LoVo (cell line): Measurements from ENCODE around the gene PPP1R1B.

ENCODE experiments used
- DNase-seq: peaks from one replicate; pipeline ENCODE4 v3.0.0-alpha.2; 2016; ENCODE audit warnings: low spot score

Gene PPP1R1B

DNA sequence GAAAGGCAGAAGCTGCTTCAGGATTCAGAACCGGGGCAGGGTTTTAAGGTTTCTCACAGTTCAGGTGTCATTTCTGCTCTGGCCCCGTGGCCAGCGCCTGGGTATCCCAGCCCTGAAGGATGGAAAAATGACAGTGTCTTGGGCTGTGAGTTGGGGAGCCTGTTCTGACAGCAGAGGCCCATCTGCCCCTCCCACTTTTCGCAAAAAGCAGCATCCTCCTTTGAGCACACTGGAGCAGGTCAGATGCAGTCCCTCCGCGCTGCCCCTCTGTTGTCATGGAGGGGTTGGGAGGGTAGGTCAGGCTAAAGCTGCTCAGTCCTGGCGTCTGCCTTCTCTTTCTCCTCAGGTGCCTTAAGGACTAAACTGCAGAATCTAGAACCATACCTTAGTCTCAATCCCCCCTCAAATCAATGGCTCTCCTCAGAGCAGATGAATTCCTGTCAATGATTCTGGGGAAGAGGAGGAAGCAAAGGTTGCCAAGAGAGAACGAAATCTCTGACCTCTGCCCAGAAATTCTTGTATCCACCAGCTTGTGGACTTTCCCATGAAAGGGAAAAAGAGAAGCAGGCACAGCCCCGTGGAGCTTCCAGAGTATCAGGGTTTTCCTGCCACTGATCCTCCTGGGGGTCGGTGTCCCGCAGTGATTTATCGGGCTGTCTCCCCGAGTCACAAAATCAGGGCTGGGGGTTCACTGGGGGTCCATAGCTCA, 26.3 kb upstream of the PPP1R1B start:
- no peak for DNase-seq

DNA sequence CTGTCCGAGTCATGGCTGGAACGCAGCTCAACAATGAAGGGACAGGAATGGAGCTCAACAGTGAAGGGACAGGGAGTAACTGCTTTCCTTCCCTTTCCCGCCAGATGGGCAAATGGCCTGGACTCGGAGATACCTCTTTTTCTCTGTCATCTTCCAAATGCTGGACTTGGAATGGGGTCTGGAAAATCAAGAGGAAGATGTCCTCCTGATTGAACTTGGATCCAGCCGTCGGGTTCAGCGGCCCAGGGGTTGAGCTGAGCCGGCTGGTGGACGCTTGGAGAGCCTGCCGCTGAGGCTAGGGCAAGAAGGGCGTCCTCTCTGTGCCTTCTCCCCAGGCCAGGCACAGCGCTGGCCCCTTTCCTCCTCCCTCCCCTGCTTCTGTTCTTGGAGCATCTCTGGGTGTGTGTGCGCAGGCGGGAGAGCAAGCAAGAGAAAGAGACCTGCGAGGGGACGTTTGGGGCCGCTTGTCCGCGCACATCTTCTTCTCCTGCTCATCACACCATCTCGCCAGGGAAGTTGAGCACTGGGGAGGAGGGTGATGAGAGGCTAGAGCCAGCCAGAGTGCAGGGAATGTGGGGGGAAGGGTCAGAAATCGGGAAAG, 25.7 kb upstream of the PPP1R1B start:
- DNase-seq: no peak

DNA sequence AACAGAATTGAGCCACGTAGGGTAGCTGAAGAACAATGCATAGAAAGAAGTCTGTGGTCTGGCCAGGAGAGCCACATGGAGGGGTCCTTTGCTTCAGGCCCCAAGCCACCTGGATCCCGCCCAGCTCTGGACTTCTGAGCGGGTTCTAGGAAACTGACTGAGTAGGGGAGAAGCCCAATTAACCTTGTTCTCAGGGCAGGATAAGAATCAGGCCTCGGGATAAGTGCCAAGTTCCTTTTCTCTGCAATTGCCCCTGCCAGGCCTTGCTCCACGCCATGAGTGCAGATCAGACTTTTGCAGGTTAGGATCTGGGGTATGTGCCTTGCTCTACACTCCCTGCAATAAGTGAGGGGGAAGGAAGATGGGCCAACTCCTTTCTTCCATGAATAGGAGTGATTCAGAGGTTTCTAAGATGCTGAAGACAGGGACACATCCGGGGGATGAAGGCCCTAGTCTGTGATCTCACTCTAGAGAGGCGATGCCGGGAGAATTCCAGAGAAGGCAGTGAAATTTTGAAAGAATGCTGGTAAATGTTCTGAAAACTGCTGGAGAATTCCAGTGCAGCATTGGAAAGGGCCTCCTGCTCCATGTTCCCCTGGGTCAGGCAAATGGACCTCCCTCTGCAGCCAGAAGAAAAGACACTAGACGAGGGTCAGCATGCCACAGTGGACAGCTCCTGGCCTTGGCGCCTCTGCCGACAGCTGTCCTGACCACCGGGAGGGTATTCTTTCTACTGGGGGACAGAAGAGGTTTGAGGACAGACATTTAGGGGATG, 24.8 kb upstream of the PPP1R1B start:
- no peak for DNase-seq

DNA sequence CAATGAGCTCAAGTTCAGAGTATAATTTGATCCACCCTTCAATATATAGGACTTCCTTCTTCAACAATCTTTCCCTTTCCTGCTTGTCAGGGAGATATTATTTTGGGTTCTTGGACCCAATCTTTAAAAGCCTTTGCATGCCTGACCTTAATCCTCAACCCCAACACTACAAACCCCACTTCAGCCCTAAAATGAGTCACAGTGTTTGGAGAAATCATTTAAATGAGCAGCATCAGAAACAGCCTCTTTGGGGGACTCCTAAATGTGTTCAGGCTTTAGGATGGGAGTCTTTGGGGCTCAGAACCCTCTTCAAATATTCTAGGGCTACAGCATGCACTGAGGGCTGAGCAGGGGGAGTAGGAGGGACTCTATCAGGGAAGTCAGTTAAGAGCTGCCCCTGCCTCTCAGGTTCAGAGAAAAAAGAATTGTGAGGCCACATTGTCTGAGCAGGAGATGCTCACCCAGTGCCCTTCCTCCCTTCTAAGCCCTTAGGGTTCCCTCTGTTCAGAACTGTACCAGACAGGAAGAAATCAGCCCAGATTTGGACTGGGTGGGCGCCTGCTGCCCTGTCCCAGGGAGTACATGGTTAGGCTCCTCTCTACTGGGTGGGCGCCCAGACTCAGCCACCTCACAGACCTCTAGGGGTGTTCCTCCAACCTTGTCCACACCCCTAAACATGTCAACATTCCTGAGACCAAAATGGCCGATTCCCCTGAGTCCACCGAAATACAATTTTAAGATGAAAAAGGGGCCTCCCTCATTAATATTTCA, 24.0 kb upstream of the PPP1R1B start:
- no peak for DNase-seq

DNA sequence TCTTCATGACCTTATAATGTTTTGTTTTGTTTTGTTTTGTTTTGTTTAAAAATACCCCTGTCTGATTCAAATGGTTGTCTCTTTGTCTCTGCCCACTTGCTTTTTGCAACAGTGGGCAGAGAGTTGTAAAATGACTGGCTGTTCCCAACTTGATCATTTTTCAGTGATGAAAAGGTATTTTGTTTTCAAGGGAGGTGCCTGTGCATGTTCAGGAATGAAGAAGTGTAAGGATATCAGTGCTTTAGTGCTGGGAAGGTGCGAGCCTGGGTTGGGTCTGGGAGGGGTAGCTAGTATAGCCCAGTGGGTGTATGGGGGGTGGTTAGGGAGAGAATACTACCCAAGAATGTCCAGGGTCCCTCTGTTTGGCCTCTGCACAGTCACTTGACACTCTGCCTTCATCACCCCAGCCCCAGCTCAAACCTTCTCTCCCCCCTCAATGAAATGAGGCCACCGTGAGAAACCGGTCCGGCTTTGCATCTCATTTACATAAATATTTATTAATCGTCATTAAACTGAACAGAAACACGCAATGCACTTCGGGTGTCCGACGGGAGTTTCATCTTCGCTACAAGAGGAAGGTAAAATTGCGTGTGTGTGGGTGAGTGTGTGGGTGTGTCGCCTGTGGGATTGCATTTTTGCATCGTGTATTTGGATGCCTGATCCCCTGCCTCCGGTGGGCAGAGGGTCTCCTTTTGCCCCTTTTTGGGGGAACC, 23.3 kb upstream of the PPP1R1B start:
- DNase-seq: no peak

DNA sequence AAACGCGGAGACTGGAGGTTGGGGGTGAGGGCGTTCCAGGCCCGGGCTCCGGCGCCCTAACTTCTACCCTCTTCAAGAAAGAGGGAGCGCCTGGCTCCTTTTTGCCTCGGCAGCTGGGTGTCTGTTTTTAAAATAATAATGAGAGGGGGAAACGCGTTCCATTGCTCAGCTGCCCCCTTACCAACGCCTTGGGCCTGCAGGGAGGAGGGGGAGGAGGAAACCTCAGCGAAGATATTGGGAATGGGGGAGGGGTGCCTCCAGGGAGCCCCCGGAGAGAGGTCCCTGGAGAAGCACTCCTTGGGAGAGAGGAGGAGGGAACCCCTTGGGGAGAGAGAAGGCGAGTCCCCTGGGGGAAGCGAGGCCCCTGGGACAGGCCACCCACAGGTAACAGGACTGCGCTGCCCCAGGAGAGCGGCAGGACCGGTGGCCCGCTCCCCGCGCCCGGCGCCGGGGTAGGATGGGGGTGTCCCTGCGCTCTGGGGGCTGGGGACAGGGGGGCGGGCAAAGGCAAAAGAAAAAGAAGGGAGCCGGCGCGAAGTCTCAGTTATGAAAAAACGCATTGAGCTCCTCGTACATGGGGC, 21.8 kb upstream of the PPP1R1B start:
- DNase-seq: no peak

DNA sequence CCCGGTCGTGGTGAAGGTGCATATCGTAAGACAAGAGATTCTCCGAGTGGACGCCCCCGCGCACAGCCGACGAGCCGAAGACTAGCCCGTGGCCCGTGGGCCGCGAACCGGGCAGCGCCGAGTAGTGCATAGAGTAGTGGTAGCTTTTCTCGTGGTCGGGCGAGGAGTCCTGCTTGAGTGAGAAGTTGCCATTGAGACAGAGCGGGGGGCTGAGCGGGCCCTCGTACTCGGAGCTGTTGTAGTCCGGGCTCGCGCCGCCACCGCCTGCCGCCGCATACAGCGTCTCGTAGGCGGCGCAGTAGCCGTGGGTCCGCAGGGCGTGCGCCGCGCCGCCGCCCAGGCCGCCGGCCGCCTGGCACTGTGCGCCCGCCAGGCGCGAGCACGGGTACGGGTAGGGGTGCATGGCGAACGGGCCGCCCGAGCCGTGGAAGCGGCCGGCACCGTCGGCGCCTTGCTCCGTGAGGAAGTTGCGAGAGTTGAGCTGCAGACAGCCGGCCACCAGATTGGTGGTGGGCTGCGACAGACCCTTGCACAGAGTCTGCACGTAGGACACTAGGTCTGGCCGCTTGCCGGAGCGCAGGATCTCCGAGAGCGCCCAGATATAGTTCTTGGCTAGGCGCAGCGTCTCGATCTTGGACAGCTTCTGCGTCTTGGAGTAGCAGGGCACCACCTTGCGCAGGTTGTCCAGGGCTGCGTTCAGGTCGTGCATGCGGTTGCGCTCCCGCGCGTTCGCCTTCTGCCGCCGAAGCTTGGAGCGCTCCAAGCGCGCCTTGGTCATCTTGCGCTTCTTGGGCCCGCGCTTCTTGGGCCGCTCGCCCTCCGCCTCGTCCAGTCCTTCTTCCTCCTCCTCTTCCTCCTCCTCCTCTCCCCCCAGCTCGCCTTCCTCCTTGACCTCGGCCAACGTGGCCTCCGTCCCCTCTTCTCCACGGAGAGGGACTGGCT, 21.0 kb upstream of the PPP1R1B start:
- no peak for DNase-seq

DNA sequence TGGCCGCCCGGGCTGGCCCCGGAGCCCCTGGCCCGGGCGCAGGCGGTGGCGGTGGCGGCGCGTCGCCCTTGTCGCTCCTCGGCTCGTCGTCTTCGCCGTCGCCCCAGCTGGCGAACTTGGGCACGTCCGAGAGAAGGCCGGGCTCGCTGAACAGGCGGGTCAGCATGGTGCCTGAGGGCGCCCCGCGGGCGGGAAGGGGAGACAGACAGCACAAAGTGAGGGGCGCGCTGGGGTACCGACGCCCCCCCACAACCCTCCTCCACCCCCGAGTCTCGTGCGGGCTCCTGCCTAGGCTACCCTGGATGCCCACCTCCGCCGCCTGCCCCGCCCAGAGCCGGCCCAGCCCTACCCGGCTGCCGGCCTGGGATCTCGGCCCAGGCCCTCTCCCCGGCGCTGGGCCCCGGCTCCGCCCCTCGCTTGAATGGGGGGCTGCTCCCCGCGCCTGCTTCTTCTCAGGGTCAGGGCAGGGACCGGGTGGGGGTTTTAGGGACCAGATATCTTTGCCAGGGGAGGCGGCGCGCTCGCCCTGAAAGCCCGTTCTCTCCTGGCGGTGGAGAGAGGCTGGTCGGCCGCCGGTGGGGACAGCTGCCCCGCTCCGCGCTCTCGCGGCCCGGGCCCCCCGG, 20.2 kb upstream of the PPP1R1B start:
- no peak for DNase-seq

DNA sequence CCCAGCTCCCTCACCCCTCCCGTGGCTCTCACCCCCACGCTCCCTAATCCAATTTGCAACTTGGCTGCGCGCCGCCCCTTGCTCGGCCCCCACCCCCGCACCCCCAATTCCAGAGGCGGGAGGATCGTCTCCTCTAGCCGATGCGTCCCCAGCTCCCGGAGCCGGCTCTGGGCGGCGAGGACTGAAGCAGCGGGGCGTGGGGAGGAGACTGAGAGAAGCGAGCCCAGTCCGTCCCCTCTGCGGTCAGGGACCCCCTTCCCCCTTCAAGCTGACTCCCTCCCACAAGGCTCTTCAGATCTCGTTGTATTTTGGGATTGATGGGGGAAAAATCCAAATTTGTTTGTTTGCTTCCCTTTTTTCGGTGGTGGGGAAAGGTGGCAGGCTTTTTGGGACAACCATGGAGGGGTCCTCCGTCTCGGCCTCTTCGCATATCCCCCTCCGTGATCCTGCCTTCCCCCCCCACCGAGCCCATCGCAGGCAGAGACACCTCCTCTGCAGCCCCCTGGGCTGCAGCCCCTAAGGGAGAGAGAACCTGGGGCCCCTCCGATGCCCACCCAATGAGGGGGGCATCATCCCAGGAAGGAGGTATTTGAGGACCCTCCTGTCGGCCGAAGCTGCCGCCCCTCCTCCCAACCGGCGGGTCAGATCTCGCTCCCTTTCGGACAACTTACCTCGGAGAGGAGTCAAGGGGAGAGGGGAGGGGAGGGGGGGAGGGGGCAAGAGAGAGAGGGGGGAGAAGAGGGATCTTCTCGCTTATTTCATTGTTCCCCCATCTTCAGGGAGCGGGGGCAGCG, 19.5 kb upstream of the PPP1R1B start:
- no peak for DNase-seq

DNA sequence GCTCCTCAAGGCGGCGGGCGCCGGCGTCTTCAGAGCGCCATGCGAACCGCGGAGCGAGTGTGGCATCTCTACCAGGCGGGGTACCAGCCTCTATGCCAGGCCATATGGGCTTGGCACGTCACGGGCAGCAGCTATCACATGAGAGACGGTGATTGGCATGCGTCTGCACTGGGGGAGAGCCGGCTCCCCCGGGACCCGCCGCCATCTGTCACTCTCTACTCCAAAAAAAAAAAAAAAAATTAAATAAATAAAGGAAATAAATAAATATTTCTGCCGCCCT, 19.0 kb upstream of the PPP1R1B start, which contains the start of gene NEUROD2:
Gene NEUROD2 (minus strand): TSS at position 70 of the 280 bp plus-strand sequence. CDS start 1,321 bp downstream, outside the sequence.
- no peak for DNase-seq

DNA sequence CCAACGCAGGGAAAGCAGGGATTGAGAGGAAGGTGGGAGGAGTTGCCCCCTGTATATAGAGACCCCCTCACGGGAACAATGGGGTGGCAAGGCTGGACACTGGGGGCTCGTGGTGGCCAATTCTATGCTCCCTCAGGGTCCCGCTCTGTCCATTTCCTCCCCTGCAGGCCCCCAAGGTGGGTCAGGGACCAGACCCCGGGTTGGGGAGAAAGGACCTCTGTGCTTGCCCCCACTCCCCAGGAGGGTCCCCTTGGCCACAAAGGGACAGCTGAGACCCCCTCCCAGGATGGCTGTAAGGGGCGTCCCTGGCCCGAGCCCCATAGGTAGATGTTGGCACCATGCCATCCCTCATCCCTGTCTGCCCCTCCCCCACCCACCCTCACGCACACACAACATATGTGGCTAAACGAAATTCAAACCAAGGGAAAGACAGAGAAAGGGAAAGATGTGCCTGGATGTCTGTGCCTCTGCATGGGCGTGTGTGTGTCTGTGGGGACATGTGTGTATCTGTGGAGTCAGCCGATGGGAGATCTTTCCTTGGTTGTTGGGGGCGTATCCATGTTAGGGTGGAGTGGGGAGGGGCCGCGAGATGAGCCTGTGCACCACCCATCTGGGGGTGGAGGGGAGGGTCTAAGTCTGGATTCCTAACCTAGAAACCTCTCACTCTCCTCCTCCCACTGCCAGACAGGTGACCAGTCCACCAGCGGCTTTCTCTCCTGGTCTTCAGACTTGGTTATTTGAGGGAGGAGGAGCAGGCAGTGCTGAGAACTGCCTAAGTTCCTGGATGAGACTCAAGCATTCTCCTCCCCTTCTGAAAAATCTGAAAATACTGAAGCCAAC, 18.4 kb upstream of the PPP1R1B start:
- no peak for DNase-seq

DNA sequence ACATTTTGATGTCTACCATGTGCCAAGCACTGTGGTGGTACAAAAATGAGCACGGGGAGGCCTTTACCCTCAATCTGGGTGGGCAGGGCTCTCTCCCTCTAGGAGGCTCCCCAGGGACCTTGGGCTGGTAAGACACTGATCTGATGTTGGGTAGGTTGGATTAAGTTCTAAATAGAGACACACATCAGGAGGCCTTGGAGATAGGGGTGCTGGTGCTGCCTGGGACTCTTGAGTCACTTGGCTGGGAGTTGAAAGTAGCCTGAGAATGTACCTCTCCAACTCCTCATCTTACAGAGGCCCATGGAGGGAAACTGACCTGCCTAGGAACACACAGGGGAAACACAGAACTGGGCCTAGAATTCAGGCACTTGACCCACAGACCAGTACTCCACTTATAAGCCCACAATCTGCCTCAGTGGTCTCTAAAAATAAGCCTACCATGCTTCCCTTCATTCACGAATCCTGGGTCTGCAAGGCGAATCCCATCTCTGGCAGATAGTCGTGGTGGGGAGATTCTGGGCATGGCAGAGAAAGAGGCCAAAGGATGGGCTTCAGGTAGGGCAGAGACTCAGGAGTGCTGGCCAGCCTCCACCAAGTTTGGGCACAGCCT, 17.2 kb upstream of the PPP1R1B start:
- no peak for DNase-seq

DNA sequence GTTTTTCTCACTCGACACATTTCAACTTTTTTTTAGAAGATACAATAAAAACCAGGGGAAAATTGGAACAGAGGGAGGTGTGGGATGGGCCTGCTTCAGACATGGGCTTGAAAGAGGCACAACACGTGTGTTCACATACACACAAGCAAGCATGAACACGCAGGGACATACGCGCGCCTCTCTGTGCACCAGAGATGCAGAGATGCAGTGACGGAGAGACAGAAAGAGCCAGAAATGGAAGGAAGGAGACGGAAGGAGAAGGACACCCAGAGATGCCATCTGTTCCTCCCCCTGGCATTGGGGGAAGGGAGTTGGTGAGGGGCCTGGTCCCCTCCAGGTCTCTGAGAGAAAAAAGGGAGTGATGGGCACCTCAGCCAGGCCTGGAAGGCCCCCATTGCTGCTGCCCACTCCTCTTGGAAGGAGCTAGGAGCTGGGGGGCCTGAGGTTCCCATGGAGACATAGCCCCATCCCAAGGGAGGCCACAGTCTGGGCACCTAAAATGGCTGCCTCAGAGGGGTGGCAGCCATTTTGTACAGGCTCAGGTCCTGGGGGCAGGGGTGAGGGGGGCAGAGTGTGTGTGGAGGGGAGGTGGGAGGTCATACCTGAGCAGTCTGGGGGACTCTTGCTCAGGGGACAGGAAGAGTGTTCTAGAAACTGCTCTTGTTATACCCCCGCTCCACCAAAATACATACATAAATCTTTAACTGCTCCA, 15.2 kb upstream of the PPP1R1B start:
- no peak for DNase-seq

DNA sequence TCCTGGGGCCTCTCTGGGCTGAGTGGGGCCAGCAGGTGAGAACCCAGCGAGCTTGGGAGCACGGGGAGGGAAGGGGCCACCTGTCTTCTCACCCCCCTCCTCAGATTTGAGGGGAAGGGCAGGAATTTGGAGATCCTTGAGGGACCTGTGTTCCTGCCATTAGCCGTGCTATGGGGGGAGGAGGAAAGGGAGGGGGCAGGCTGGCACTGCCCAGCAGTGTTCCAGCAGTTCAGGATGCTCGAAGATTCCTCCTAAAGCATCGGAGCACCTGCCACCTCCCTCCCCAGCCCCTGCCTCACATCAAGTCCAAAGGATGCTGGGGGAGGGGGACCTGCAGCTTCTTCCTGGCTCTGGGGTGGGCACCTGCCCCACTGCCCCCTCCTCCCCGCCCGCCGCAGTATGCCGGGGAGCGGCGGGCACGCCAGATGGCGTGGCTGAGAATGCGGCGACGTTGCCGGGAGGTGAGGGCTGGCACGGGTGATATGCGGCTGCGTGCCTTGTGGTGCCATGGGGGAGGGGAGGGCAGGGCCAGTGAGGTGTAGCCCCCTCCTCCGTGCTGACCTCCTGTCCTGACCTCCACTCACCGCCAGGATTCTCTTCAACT, 14.4 kb upstream of the PPP1R1B start:
- no peak for DNase-seq

DNA sequence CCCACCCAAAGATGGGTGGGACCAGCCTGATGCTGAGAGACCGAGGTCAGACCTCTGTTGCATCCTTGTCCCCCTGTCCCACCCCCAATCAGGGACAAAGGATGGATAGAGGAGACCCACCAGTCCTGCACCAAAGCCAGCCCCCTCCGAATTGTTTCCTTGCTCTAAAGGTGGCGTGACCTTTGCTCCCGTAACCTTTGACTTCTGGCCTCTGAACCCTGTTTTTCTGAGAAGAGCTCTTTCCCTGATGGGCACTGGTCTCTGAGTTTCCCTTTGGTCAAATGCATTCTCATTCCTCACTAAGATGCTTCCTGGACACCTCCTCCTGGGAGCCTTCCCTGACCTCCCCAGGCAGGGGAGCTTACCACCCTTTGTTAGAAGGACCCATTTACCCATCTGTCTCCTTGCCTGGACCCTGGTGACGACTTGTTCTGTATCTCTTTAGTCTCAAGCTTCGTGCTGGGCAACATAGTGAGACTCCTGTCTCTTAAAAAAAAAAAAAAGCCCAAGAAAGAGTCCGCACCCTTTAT, 13.8 kb upstream of the PPP1R1B start:
- no peak for DNase-seq

DNA sequence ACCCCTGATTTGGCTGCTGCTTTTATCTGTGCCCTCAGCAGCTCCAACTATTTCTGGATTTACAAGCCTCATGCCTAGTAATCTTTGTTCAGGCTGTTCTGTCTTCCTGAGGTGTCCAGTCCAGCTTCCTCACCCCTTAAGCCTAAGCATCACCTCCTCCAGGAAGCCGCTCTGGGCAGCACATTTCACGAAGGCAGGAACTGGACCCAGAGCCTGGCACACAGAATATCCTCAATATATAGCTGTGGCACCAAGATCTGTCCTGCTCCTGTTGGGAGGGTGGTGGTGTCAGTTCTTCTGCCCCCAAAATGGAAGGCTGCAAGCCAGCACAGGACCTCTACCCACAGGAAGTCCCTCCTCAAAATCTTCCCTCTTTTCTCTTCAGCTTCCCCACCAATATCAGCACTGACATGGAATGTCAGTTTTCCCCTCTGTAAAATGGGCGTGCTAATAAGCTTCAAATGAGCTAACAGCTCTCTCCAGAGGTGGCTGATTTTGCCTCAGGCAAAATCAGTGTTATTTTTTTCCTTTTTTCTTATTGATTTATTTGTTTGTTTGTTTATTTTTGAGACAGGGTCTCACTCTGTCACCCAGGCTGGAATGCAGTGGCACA, 12.1 kb upstream of the PPP1R1B start:
- no peak for DNase-seq
